Keratinocyte (primary cell): ENCODE results near the gene TCHP. TPM values are rescaled to one million over a fixed set of nuclear protein-coding genes. Genes with fewer than 3 reads are reported as not detected.
"Not testable (repeated sequence)": the region's sequence is repeated elsewhere in the genome, so short reads cannot be mapped to it uniquely, and the experiment has no call there.

Experiments used
- DNase-seq: peaks from one replicate; pipeline ENCODE4 v3.0.0-alpha.2; 2011; ENCODE audit warnings: low read depth, missing footprints, low spot score
- FAIRE-seq: peaks from 2 replicates; lab custom pipeline; 2011; peaks lifted over from hg19 to GRCh38; lab: Jason Lieb, UNC
- H2AFZ ChIP-seq: 2 replicates; pipeline ENCODE4 v1.6.0; 2012; ENCODE audit warnings: low read length, control low read depth, inconsistent platforms; ENCODE audit not compliant: control insufficient read depth
- H3K27ac ChIP-seq: 2 replicates; pipeline ENCODE4 v1.5.1; 2011; ENCODE audit warnings: low read length; ENCODE audit not compliant: control insufficient read depth, insufficient read depth
- H3K27me3 ChIP-seq: 3 replicates; pipeline ENCODE4 v1.6.0; 2011; ENCODE audit warnings: low read length; ENCODE audit not compliant: control insufficient read depth, insufficient read depth; ENCODE audit errors: extremely low read depth
- H3K36me3 ChIP-seq, 2 experiments: 2 replicates in 1 of 2; 3 replicates in 1 of 2; pipeline ENCODE4 v1.5.1; 2011; ENCODE audit warnings: low read length in 2 of 2, mild to moderate bottlenecking in 1 of 2; ENCODE audit not compliant: control insufficient read depth in 2 of 2, insufficient read depth in 2 of 2; ENCODE audit errors: extremely low read depth in 1 of 2
- H3K4me1 ChIP-seq: 3 replicates; pipeline ENCODE4 v1.5.1; 2011; ENCODE audit warnings: low read length; ENCODE audit not compliant: control insufficient read depth, insufficient read depth; ENCODE audit errors: extremely low read depth
- H3K4me2 ChIP-seq: 3 replicates; pipeline ENCODE4 v1.6.0; 2011; ENCODE audit warnings: low read depth, low read length; ENCODE audit not compliant: control insufficient read depth, insufficient read depth; ENCODE audit errors: extremely low read depth
- H3K4me3 ChIP-seq, 3 experiments: fragments of 200-600 bp in 1 of 3; sonication (generic) in 1 of 3; 2 replicates in 2 of 3; 3 replicates in 1 of 3; pipeline ENCODE4 v1.5.1; 2011 to 2016; ENCODE audit warnings: low read length in 3 of 3, mild to moderate bottlenecking in 3 of 3, control low read depth in 2 of 3, inconsistent platforms in 1 of 3, low read depth in 1 of 3, mixed read lengths in 1 of 3, mixed run types in 1 of 3, moderate library complexity in 1 of 3; ENCODE audit not compliant: control insufficient read depth in 2 of 3, insufficient read depth in 2 of 3; ENCODE audit errors: extremely low read depth in 1 of 3
- H3K79me2 ChIP-seq: 2 replicates; pipeline ENCODE4 v1.6.0; 2012; ENCODE audit warnings: low read length; ENCODE audit not compliant: control insufficient read depth, insufficient read depth
- H3K9ac ChIP-seq: 3 replicates; pipeline ENCODE4 v1.6.0; 2011; ENCODE audit warnings: low read length; ENCODE audit not compliant: control insufficient read depth, insufficient read depth; ENCODE audit errors: extremely low read depth
- H3K9me1 ChIP-seq: 3 replicates; pipeline ENCODE4 v1.6.0; 2011; ENCODE audit warnings: low read length; ENCODE audit not compliant: control insufficient read depth, insufficient read depth; ENCODE audit errors: extremely low read depth
- H3K9me3 ChIP-seq: 2 replicates; pipeline ENCODE4 v1.5.1; 2012; ENCODE audit warnings: low read depth, low read length; ENCODE audit not compliant: control insufficient read depth
- H4K20me1 ChIP-seq: 3 replicates; pipeline ENCODE4 v1.6.0; 2011; ENCODE audit warnings: low read length; ENCODE audit not compliant: control insufficient read depth, insufficient read depth; ENCODE audit errors: extremely low read depth
- EZH2 ChIP-seq: IDR thresholded peaks from one replicate; pipeline ENCODE4 v1.6.1; 2012; ENCODE audit warnings: inconsistent platforms, mild to moderate bottlenecking, low read length, moderate library complexity
- dilution Hi-C: fragments of 300-500 bp; cut with MboI; formaldehyde crosslinking; loops from one replicate; pipeline ENCODE4 v1.7.0; 2020; ENCODE audit warnings: low sequenced_read_pairs; ENCODE audit not compliant: extremely low pct_ligation_motif_present
- polyA minus RNA-seq, 3 experiments: library from RNA; depleted of rRNA, polyadenylated mRNA; stranded (reverse); fragments of >200 nt; gene quantifications; 1 replicate in 1 of 3; 2 replicates in 1 of 3; 3 replicates in 1 of 3; pipeline ENCODE4 v1.2.3, GENCODE V29; 2011
- polyA plus RNA-seq, 5 experiments: library from polyadenylated mRNA; depleted of rRNA in 3 of 5; stranded (reverse) in 3 of 5; stranded (forward) in 1 of 5; unstranded in 1 of 5; fragments of >200 nt; gene quantifications; 1 replicate in 1 of 5; 2 replicates in 3 of 5; 3 replicates in 1 of 5; pipeline versions ENCODE4 v1.2.1 to v1.2.3, GENCODE V29; 2011 to 2012; ENCODE audit warnings: missing spikeins in 2 of 5, low read depth in 1 of 5, low replicate concordance in 1 of 5
- TF ChIP-seq, protein P1 (sequence below), 3 experiments: IDR thresholded peaks in 1 of 3; conservative IDR thresholded peaks in 1 of 3; optimal IDR thresholded peaks in 1 of 3; 2 replicates in 2 of 3; 3 replicates in 1 of 3; pipeline versions ENCODE3 to v1.5.1; 2011; ENCODE audit warnings: low read length in 3 of 3, mild to moderate bottlenecking in 3 of 3, moderate library complexity in 2 of 3, control low read depth in 1 of 3, inconsistent platforms in 1 of 3; ENCODE audit not compliant: insufficient read depth in 2 of 3; ENCODE audit errors: extremely low read depth in 1 of 3

Gene TCHP, protein sequence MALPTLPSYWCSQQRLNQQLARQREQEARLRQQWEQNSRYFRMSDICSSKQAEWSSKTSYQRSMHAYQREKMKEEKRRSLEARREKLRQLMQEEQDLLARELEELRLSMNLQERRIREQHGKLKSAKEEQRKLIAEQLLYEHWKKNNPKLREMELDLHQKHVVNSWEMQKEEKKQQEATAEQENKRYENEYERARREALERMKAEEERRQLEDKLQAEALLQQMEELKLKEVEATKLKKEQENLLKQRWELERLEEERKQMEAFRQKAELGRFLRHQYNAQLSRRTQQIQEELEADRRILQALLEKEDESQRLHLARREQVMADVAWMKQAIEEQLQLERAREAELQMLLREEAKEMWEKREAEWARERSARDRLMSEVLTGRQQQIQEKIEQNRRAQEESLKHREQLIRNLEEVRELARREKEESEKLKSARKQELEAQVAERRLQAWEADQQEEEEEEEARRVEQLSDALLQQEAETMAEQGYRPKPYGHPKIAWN
- polyA plus RNA-seq (6.8 to 10.1 TPM (median 9.6 TPM) in 3 replicates), polyA minus RNA-seq (2.2 to 5.2 TPM (median 5.2 TPM) in 3 replicates)
- 24.3 TPM for polyA plus RNA-seq (2011; ENCODE audit: low read depth)
- 7.0 and 9.5 TPM in 2 replicates for polyA plus RNA-seq (2011; cell fraction: cytosol; rRNA removed)
- polyA plus RNA-seq (2011; cell fraction: nucleus; rRNA removed), result 17.2 and 18.2 TPM in 2 replicates
- 13.0 and 13.7 TPM in 2 replicates for polyA plus RNA-seq (2012; ENCODE audit: low replicate concordance)
- polyA minus RNA-seq (2011; cell fraction: cytosol; rRNA and poly(A)+ RNA removed), result 3.3 TPM
- 3.3 and 3.5 TPM in 2 replicates for polyA minus RNA-seq (2011; cell fraction: nucleus; rRNA and poly(A)+ RNA removed)

DNA sequence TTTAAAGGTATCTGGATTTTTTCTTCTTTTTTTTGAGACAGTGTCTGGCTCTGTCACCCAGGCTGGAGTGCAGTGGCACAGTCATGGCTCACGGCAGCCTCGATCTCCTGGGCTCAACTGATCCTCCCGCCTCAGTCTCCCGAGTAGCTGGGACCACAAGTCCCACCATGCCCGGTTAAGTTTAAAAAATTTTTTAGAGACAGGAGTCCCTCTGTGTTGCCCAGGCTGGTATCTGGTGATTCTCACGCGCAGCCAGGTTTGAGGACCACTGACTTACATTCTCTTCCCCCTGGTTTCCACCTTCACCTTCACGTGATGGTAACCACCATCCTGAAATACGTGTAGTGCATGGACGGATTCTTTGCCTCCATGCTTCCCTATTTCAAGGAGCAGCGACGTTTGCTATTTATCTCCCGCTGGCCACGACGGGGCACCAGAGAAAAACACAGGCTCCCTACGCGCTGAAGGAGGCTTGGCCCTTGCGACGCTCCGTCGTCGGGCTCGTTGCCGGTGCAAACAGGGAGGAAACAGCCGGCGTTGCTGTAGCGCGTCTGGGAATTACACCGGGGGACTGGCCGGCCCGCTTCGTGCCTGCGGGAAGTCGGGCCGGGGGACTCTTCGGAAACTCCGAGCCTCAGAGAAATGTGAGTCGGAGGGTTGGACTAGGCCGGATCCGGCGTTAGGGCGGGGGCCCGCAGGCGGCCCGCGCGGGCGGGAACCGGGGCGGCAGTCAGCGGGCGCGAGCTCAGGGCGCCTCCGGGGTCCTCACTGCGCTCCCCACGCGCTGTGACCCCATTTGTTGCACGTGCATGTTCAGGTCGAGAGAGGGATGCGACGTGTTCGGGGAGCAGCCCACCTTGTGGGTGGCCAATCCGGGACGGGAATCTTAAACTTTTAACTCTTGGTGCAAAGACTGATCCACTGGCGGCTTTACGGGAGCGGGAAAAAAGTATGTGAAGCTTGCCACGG lies at the start of gene TCHP:
TCHP (plus strand) TSS at position 492 of the 969 bp plus-strand sequence. CDS start 2,753 bp downstream, outside the sequence.
- FAIRE-seq (peak; percentile 26), DNase-seq (no peak)
- TF ChIP-seq EZH2, result no peak
- TF ChIP-seq, protein P1, sequence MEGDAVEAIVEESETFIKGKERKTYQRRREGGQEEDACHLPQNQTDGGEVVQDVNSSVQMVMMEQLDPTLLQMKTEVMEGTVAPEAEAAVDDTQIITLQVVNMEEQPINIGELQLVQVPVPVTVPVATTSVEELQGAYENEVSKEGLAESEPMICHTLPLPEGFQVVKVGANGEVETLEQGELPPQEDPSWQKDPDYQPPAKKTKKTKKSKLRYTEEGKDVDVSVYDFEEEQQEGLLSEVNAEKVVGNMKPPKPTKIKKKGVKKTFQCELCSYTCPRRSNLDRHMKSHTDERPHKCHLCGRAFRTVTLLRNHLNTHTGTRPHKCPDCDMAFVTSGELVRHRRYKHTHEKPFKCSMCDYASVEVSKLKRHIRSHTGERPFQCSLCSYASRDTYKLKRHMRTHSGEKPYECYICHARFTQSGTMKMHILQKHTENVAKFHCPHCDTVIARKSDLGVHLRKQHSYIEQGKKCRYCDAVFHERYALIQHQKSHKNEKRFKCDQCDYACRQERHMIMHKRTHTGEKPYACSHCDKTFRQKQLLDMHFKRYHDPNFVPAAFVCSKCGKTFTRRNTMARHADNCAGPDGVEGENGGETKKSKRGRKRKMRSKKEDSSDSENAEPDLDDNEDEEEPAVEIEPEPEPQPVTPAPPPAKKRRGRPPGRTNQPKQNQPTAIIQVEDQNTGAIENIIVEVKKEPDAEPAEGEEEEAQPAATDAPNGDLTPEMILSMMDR (optimal IDR thresholded peaks at IDR 0.05 in 1 of 3, IDR thresholded peaks at IDR 0.05 in 1 of 3, conservative IDR thresholded peaks at IDR 0.05 in 1 of 3; ENCODE audit: extremely low read depth in 1 of 3, insufficient read depth in 2 of 3, low read length in 3 of 3), result peak; percentile 34 to 74 (median 36)
- H3K4me2 ChIP-seq, result peak within 1 kb of the TSS; percentile 98
- peaks cover 12 to 16% of the 10 kb centered on the region in 2 experiments for H3K36me3 ChIP-seq
- peaks cover 20% of the 10 kb centered on the region for H3K79me2 ChIP-seq
- peak within 1 kb of the TSS; percentile 84 for H3K9ac ChIP-seq
- dilution Hi-C loops, result no loop called here
- no peaks in the 10 kb centered on the region for H3K27me3 ChIP-seq
- peak within 1 kb of the TSS; percentile 74 for H3K27ac ChIP-seq
- no peaks in the 10 kb centered on the region for H4K20me1 ChIP-seq
- H3K4me3 ChIP-seq, result peak within 1 kb of the TSS; percentile 73 to 91 (median 90)
- H2AFZ ChIP-seq, result peak within 1 kb of the TSS; percentile 100
- H3K4me1 ChIP-seq, result peaks cover 16% of the 10 kb centered on the region
- no peaks in the 10 kb centered on the region for H3K9me1 ChIP-seq
- H3K9me3 ChIP-seq, result no peaks in the 10 kb centered on the region

DNA sequence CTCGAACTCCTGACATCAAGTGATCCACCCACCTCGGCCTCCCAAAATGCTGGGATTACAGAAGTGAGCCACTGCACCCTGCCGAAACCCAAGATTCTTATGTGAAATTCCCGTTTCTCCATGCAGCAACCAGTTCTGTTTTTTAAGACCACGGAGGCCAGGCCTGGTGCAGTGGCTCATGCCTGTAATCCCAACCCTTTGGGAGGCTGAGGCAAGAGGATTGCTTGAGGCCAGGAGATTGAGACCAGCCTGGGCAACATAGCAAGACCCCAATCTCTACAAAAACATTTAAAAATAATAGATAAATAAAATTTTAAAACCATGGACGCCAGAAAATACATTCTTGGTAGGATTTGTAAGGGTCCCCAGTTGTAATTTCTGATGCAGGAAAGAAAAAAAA lies 49.6 kb upstream of the TCHP start:
- DNase-seq, H3K9ac ChIP-seq, H2AFZ ChIP-seq, H3K4me3 ChIP-seq, H3K4me1 ChIP-seq, FAIRE-seq, H3K9me3 ChIP-seq, dilution Hi-C loops, H3K79me2 ChIP-seq, H4K20me1 ChIP-seq, H3K27ac ChIP-seq, H3K27me3 ChIP-seq, H3K9me1 ChIP-seq, H3K4me2 ChIP-seq: not testable (repeated sequence)
- peaks cover 7 to 12% of the 10 kb centered on the region in 2 experiments for H3K36me3 ChIP-seq
